Smooth muscle cell (in vitro differentiated cells): Measurements from ENCODE around the gene ECSCR. TPM values are rescaled to one million over a fixed set of nuclear protein-coding genes. Genes with fewer than 3 reads are reported as not detected.

Experiments
- DNase-seq: peaks from one replicate; lab custom pipeline; 2025; ENCODE audit not compliant: unreplicated experiment; lab: John Stamatoyannopoulos, UW
- H2AFZ ChIP-seq: fragments of 200-600 bp; sonication (generic); 2 replicates; pipeline ENCODE4 v1.6.0; 2016; ENCODE audit warnings: antibody characterized with exemption, low read depth, mild to moderate bottlenecking
- H3F3A ChIP-seq: fragments of 200-600 bp; sonication (generic); 2 replicates; pipeline ENCODE4 v1.6.0; 2017; ENCODE audit warnings: antibody characterized with exemption, low read depth
- H3K27ac ChIP-seq: fragments of 200-600 bp; sonication (generic); 2 replicates; pipeline ENCODE4 v1.5.1; 2016; ENCODE audit warnings: low read depth, mild to moderate bottlenecking
- H3K27me3 ChIP-seq: fragments of 200-600 bp; sonication (generic); 2 replicates; pipeline ENCODE4 v1.6.1; 2016; ENCODE audit warnings: low read depth, mild to moderate bottlenecking
- H3K36me3 ChIP-seq: fragments of 200-600 bp; sonication (generic); 2 replicates; pipeline ENCODE4 v1.5.1; 2016; ENCODE audit warnings: low read depth
- H3K4me1 ChIP-seq: fragments of 200-600 bp; sonication (generic); 2 replicates; pipeline ENCODE4 v1.5.1; 2016; ENCODE audit warnings: low read depth
- H3K4me2 ChIP-seq: fragments of 200-600 bp; sonication (generic); 2 replicates; pipeline ENCODE4 v1.6.0; 2016; ENCODE audit warnings: mild to moderate bottlenecking
- H3K4me3 ChIP-seq: fragments of 200-600 bp; sonication (generic); 2 replicates; pipeline ENCODE4 v1.5.1; 2016; ENCODE audit warnings: mild to moderate bottlenecking
- H3K79me2 ChIP-seq: fragments of 200-600 bp; sonication (generic); 2 replicates; pipeline ENCODE4 v1.6.0; 2016; ENCODE audit warnings: low read depth, mild to moderate bottlenecking
- H3K9ac ChIP-seq: fragments of 200-600 bp; sonication (generic); 2 replicates; pipeline ENCODE4 v1.6.0; 2016; ENCODE audit warnings: low read depth
- H3K9me3 ChIP-seq: fragments of 200-600 bp; sonication (generic); replicated peaks from 2 replicates; pipeline ENCODE4 v1.5.1; 2016; ENCODE audit warnings: low read depth
- H4K20me1 ChIP-seq: fragments of 200-600 bp; sonication (generic); 2 replicates; pipeline ENCODE4 v1.6.0; 2016; ENCODE audit warnings: low read depth
- WGBS: methylation state at CpG from one replicate; pipeline ENCODE4 v1.1.7; 2016; ENCODE audit warnings: low lambda C conversion rate; 5-methylcytosine and 5-hydroxymethylcytosine counted together
- polyA plus RNA-seq: library from polyadenylated mRNA; unstranded; fragments of >200 nt; fragmentation: Nextera tagmentation; extraction: Ambion mirVana; gene quantifications from 2 replicates; pipeline ENCODE4 v1.2.1, GENCODE V29; 2016
- total RNA-seq: library from RNA; depleted of rRNA; stranded (reverse); fragments of >200 nt; gene quantifications from 2 replicates; pipeline ENCODE4 v1.2.3, GENCODE V29; 2014
- TF ChIP-seq, protein P1 (sequence below): fragments of 200-600 bp; sonication (generic); IDR thresholded peaks from 2 replicates; pipeline ENCODE4 v1.5.1; 2017; ENCODE audit warnings: borderline replicate concordance, mild to moderate bottlenecking, antibody characterized with exemption; ENCODE audit not compliant: insufficient read depth, poor library complexity, severe bottlenecking

Gene ECSCR
- total and polyA plus RNA-seq, 2 experiments from 2014 or later, result 0.41 TPM; not detected in 1

DNA sequence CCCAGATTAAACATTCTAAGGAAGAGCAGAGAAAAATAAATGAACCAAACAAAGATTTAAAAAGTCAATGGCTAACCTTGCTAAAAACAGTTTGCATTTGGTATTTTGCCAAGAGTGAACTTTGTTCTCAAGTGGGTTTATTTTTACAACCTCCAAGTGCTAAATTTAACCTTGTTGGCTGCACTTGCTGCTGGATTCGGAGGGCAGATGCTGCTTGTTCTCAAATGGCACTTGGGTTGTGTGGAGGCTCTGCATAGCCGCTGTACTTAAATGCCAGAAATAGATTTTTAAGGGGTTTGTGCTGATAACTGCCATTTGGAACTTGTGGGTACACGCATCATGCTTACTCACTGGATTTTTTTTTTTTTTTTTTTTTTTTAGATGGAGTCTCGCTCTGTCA lies 45.3 kb downstream of the ECSCR start:
- no peak overlapping the region for H3K27ac ChIP-seq
- H3K9ac ChIP-seq, result no peak overlapping the region
- H3K27me3 ChIP-seq, result no peaks in the 10 kb centered on the region
- no peak for DNase-seq
- no peaks in the 10 kb centered on the region for H3K36me3 ChIP-seq
- H3K9me3 ChIP-seq, result no peaks in the 10 kb centered on the region
- peaks cover 17% of the 10 kb centered on the region for H3K4me1 ChIP-seq
- H3F3A ChIP-seq, result no peaks in the 10 kb centered on the region
- no peak overlapping the region for H3K4me2 ChIP-seq
- 79% methylated on average over 4 of the region's 4 CpGs for WGBS
- H2AFZ ChIP-seq, result no peak overlapping the region
- no peak overlapping the region for H3K4me3 ChIP-seq
- no peaks in the 10 kb centered on the region for H3K79me2 ChIP-seq
- TF ChIP-seq, protein P1, sequence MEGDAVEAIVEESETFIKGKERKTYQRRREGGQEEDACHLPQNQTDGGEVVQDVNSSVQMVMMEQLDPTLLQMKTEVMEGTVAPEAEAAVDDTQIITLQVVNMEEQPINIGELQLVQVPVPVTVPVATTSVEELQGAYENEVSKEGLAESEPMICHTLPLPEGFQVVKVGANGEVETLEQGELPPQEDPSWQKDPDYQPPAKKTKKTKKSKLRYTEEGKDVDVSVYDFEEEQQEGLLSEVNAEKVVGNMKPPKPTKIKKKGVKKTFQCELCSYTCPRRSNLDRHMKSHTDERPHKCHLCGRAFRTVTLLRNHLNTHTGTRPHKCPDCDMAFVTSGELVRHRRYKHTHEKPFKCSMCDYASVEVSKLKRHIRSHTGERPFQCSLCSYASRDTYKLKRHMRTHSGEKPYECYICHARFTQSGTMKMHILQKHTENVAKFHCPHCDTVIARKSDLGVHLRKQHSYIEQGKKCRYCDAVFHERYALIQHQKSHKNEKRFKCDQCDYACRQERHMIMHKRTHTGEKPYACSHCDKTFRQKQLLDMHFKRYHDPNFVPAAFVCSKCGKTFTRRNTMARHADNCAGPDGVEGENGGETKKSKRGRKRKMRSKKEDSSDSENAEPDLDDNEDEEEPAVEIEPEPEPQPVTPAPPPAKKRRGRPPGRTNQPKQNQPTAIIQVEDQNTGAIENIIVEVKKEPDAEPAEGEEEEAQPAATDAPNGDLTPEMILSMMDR, result no peak
- no peaks in the 10 kb centered on the region for H4K20me1 ChIP-seq

DNA sequence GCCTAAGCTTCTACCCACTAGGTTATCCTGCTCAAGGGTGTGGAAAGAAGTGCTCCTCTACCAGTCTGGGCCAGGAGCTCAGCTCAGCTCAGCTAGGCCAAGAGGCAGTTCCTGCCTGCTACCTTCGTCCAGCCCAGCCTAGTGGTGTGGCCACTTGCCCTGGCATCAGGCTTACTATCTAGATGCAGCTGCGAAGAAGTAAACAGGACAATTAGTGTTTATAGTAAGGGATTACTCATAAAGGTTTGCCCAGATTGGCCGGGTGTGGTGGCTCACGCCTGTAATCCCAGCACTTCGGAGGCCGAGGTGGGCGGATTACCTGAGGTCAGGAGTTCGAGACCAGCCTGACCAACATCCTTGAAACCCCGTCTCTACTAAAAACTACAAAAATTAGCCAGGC lies 45.9 kb downstream of the ECSCR start:
- Histone ChIP-seq H3K27ac (no peak overlapping the region), H3K9me3 (no peaks in the 10 kb centered on the region), H2AFZ (no peak overlapping the region), H3F3A (no peaks in the 10 kb centered on the region), H4K20me1 (no peaks in the 10 kb centered on the region), H3K4me3 (no peak overlapping the region), H3K4me2 (no peak overlapping the region), H3K9ac (no peak overlapping the region), H3K4me1 (peaks cover 17% of the 10 kb centered on the region), H3K36me3 (no peaks in the 10 kb centered on the region), H3K79me2 (no peaks in the 10 kb centered on the region), H3K27me3 (no peaks in the 10 kb centered on the region)
- DNase-seq, result no peak
- 93% methylated on average over 9 of the region's 9 CpGs for WGBS
- TF ChIP-seq, protein P1, result no peak

DNA sequence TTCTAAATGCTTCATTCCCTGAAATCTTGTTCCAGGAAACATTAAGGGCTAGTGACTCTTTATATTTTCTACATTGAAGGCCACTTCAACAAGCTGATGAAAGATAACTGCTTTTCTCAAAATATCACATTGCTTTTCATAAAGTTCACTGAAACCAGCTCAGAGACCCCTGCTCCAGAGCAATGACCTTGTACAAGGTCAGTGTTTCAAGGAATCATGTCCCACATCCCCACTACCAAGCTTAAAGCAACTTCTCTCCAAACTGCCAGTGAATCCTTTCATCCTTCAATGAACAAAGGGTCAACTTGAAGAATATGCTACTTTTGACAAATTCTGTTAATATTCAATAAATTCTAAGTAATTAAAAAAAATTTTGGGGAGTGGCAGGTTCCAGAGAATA lies 46.7 kb downstream of the ECSCR start:
- H2AFZ ChIP-seq, result no peak overlapping the region
- H3K9ac ChIP-seq, result no peak overlapping the region
- H3K36me3 ChIP-seq, result no peaks in the 10 kb centered on the region
- no peaks in the 10 kb centered on the region for H3F3A ChIP-seq
- DNase-seq, result no peak
- no peaks in the 10 kb centered on the region for H3K79me2 ChIP-seq
- no peaks in the 10 kb centered on the region for H3K9me3 ChIP-seq
- TF ChIP-seq, protein P1, result no peak
- no peaks in the 10 kb centered on the region for H3K27me3 ChIP-seq
- no peak overlapping the region for H3K4me3 ChIP-seq
- H3K27ac ChIP-seq, result no peak overlapping the region
- no peaks in the 10 kb centered on the region for H4K20me1 ChIP-seq
- no peak overlapping the region for H3K4me2 ChIP-seq
- H3K4me1 ChIP-seq, result peaks cover 17% of the 10 kb centered on the region

DNA sequence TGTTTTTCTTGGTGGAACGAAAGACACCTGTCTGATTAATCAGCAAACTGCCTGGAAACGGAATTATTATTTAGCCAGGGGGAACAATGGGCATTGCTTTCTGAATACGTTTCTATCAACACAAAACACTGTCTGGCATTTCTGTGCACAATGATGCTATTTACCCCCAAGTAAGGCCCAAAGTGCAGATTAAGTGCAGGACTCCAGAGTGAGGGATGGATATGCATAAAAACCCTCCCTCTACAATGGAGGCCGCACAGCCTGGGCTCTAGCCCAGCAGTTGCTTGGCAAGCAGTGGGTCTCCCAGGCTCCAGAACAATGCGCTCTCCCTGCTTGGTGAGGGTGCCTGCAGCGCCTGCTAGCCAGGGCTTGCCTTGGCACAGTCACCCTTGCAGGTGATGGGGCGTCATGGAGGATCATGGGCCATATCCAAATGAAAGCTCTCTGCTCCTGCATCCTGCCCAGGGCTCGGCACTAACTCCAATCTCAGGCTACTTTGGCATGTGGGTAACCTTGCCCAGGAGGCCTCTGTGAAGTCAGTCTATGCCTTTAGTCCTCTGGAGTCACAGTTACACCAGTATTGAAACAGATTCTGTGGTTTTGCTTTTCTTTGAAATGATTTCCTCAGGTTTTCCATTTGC lies 47.2 kb downstream of the ECSCR start:
- H3F3A ChIP-seq, result no peaks in the 10 kb centered on the region
- TF ChIP-seq, protein P1, result no peak
- peaks cover 13% of the 10 kb centered on the region for H3K4me1 ChIP-seq
- H3K9me3 ChIP-seq, result no peaks in the 10 kb centered on the region
- H3K36me3 ChIP-seq, result no peaks in the 10 kb centered on the region
- no peak overlapping the region for H3K9ac ChIP-seq
- no peak overlapping the region for H3K27ac ChIP-seq
- H3K4me2 ChIP-seq, result no peak overlapping the region
- no peak for DNase-seq
- H3K79me2 ChIP-seq, result no peaks in the 10 kb centered on the region
- no peak overlapping the region for H2AFZ ChIP-seq
- no peaks in the 10 kb centered on the region for H4K20me1 ChIP-seq
- 90% methylated on average over 8 of the region's 8 CpGs for WGBS
- H3K4me3 ChIP-seq, result no peak overlapping the region
- no peaks in the 10 kb centered on the region for H3K27me3 ChIP-seq
